ENCODE data around the gene BAIAP2L1. TPM values are rescaled to one million over a fixed set of nuclear protein-coding genes. Genes with fewer than 3 reads are reported as not detected.
A peak's percentile ranks its signal among the peaks of the same experiment; 100 is the strongest.

BAIAP2L1 gene
- total RNA-seq, 1 donor from 2014 or later: 20.6 TPM

GRCh38 chr7:98286093-98286539 lies 114.8 kb downstream of the BAIAP2L1 start:
- H3K4me3 Mint-ChIP-seq (ENCODE audit: unreplicated experiment): no peak overlapping the region
- TF ChIP-seq CTCF (IDR thresholded peaks at IDR 0.05; ENCODE audit: unreplicated experiment): no peak
- H3K27ac Mint-ChIP-seq (ENCODE audit: unreplicated experiment): peak overlapping the region; percentile 30
- peaks cover 11% of the 10 kb centered on the region for H3K27me3 Mint-ChIP-seq (ENCODE audit: unreplicated experiment)
- H3K4me1 Mint-ChIP-seq (ENCODE audit: unreplicated experiment): peaks cover 34% of the 10 kb centered on the region
- H3K9me3 Mint-ChIP-seq (ENCODE audit: unreplicated experiment): no peaks in the 10 kb centered on the region
- no peak for DNase-seq (ENCODE audit: low spot score)
- peaks cover 16% of the 10 kb centered on the region for H3K36me3 Mint-ChIP-seq (ENCODE audit: low read depth, unreplicated experiment)

- peak overlapping the region; percentile 85 for H3K4me3 Mint-ChIP-seq (ENCODE audit: unreplicated experiment)
- H3K9me3 Mint-ChIP-seq (ENCODE audit: unreplicated experiment): no peaks in the 10 kb centered on the region
- TF ChIP-seq CTCF (IDR thresholded peaks at IDR 0.05; ENCODE audit: unreplicated experiment): no peak
- H3K27me3 Mint-ChIP-seq (ENCODE audit: unreplicated experiment): peaks cover 14% of the 10 kb centered on the region
- H3K36me3 Mint-ChIP-seq (ENCODE audit: low read depth, unreplicated experiment): peaks cover 16% of the 10 kb centered on the region
- DNase-seq (ENCODE audit: low spot score): no peak
- H3K27ac Mint-ChIP-seq (ENCODE audit: unreplicated experiment): peak overlapping the region; percentile 84
- peaks cover 37% of the 10 kb centered on the region for H3K4me1 Mint-ChIP-seq (ENCODE audit: unreplicated experiment)
Measured at GRCh38 chr7:98285157-98286092, 115.5 kb downstream of the BAIAP2L1 start.

GRCh38 chr7:98284335-98285036 lies 116.4 kb downstream of the BAIAP2L1 start:
- Mint-ChIP-seq H3K4me3 (ENCODE audit: unreplicated experiment) (peak overlapping the region; percentile 85), H3K27ac (ENCODE audit: unreplicated experiment) (peak overlapping the region; percentile 84)
- DNase-seq (ENCODE audit: low spot score): peak; percentile 57

GRCh38 chr7:98283887-98284222 lies 117.0 kb downstream of the BAIAP2L1 start:
- TF ChIP-seq CTCF (IDR thresholded peaks at IDR 0.05; ENCODE audit: unreplicated experiment): no peak
- Mint-ChIP-seq H3K4me1 (ENCODE audit: unreplicated experiment) (peaks cover 39% of the 10 kb centered on the region), H3K27me3 (ENCODE audit: unreplicated experiment) (peaks cover 14% of the 10 kb centered on the region), H3K4me3 (ENCODE audit: unreplicated experiment) (peak overlapping the region; percentile 31), H3K27ac (ENCODE audit: unreplicated experiment) (no peak overlapping the region), H3K9me3 (ENCODE audit: unreplicated experiment) (no peaks in the 10 kb centered on the region), H3K36me3 (ENCODE audit: low read depth, unreplicated experiment) (peaks cover 16% of the 10 kb centered on the region)
- no peak for DNase-seq (ENCODE audit: low spot score)

More at GRCh38 chr7:98284335-98285036, 116.4 kb downstream of the BAIAP2L1 start:
- H3K27me3 Mint-ChIP-seq (ENCODE audit: unreplicated experiment): peaks cover 14% of the 10 kb centered on the region
- peaks cover 16% of the 10 kb centered on the region for H3K36me3 Mint-ChIP-seq (ENCODE audit: low read depth, unreplicated experiment)
- TF ChIP-seq CTCF (IDR thresholded peaks at IDR 0.05; ENCODE audit: unreplicated experiment): no peak
- H3K4me1 Mint-ChIP-seq (ENCODE audit: unreplicated experiment): peaks cover 37% of the 10 kb centered on the region
- H3K9me3 Mint-ChIP-seq (ENCODE audit: unreplicated experiment): no peaks in the 10 kb centered on the region
